BJ (cell line): ENCODE measurements around the gene SPECC1L. TPM values are rescaled to one million over a fixed set of nuclear protein-coding genes. Genes with fewer than 3 reads are reported as not detected.
A peak's percentile ranks its signal among the peaks of the same experiment; 100 is the strongest.

Source experiments
- CTCF ChIA-PET: fragments of 350-600 bp; formaldehyde crosslinking; extraction: SDS; loops from one replicate; lab custom pipeline; 2021; ENCODE audit warnings: antibody characterized with exemption, inconsistent platforms; lab: Yijun Ruan, JAX
- POLR2A ChIA-PET: fragments of 300-600 bp; sonication (Branson Sonifier 250); formaldehyde crosslinking; extraction: SDS; loops from one replicate; lab custom pipeline; 2021; ENCODE audit warnings: antibody characterized with exemption; lab: Charles Lee
- DNase-seq: peaks from one replicate; pipeline ENCODE4 v3.0.0-alpha.2; 2011; ENCODE audit warnings: low read depth
- H3K27me3 ChIP-seq: 2 replicates; pipeline ENCODE4 v1.6.0; 2011; ENCODE audit warnings: low read length; ENCODE audit not compliant: control insufficient read depth, insufficient read depth
- H3K36me3 ChIP-seq: 2 replicates; pipeline ENCODE4 v1.5.1; 2011; ENCODE audit warnings: low read length; ENCODE audit not compliant: control insufficient read depth, insufficient read depth
- H3K4me3 ChIP-seq: 2 replicates; pipeline ENCODE4 v1.5.1; 2011; ENCODE audit warnings: low read depth, mild to moderate bottlenecking, control low read depth, low read length
- CTCF ChIP-seq: IDR thresholded peaks from 2 replicates; pipeline ENCODE4 v1.5.1; 2011; ENCODE audit warnings: low read depth, mild to moderate bottlenecking, control low read depth, inconsistent platforms, low read length, moderate library complexity; ENCODE audit not compliant: insufficient read depth
- polyA plus RNA-seq: library from polyadenylated mRNA; depleted of rRNA; stranded (reverse); fragments of >200 nt; gene quantifications from 2 replicates; pipeline ENCODE4 v1.2.3, GENCODE V29; 2011

Gene SPECC1L
- polyA plus RNA-seq, 1 experiment: 35.1 TPM

- Histone ChIP-seq H3K4me3 (no peak overlapping the region), H3K27me3 (no peaks in the 10 kb centered on the region), H3K36me3 (peaks cover 8% of the 10 kb centered on the region)
- TF ChIP-seq CTCF: no peak
- CTCF ChIA-PET: interaction anchor here (0.7 to 0.8 kb wide), 2 partner anchors 11 to 195 kb away, joined by 3 read pairs; no protein-coding TSS in a partner anchor
- POLR2A ChIA-PET: no interaction called here
- DNase-seq: no peak
Measured at GRCh38 chr22:24330636-24331035, 60.0 kb downstream of the SPECC1L start.

- H3K27me3 ChIP-seq: no peaks in the 10 kb centered on the region
- no peak for DNase-seq
- no peak for TF ChIP-seq CTCF
- POLR2A ChIA-PET: no interaction called here
- CTCF ChIA-PET: interaction anchor here (0.6 to 1.1 kb wide), 3 partner anchors 76 to 171 kb away, joined by 3 to 6 read pairs (median 5); no protein-coding TSS in a partner anchor
- peaks cover 8% of the 10 kb centered on the region for H3K36me3 ChIP-seq
- no peak overlapping the region for H3K4me3 ChIP-seq
Measured at GRCh38 chr22:24331468-24332440, 61.1 kb downstream of the SPECC1L start.

GRCh38 chr22:24333301-24333700 is 62.7 kb downstream of the SPECC1L start:
- peak; percentile 43 for DNase-seq
- TF ChIP-seq CTCF: no peak
- Histone ChIP-seq H3K27me3 (no peaks in the 10 kb centered on the region), H3K36me3 (peaks cover 10% of the 10 kb centered on the region), H3K4me3 (no peak overlapping the region)
- CTCF ChIA-PET: interaction anchor here (0.9 kb wide), 1 partner anchor 20 kb away, joined by 3 read pairs; no protein-coding TSS in a partner anchor
- POLR2A ChIA-PET: no interaction called here

- CTCF ChIA-PET: no interaction called here
- TF ChIP-seq CTCF: no peak
- H3K36me3 ChIP-seq: peaks cover 8% of the 10 kb centered on the region
- no peaks in the 10 kb centered on the region for H3K27me3 ChIP-seq
- POLR2A ChIA-PET: no interaction called here
- no peak for DNase-seq
- H3K4me3 ChIP-seq: no peak overlapping the region
Measured at GRCh38 chr22:24335496-24335895, 64.9 kb downstream of the SPECC1L start.

- TF ChIP-seq CTCF: no peak
- Histone ChIP-seq H3K27me3 (no peaks in the 10 kb centered on the region), H3K4me3 (no peak overlapping the region), H3K36me3 (peaks cover 9% of the 10 kb centered on the region)
- CTCF ChIA-PET: no interaction called here
- POLR2A ChIA-PET: no interaction called here
- DNase-seq: no peak
Measured at GRCh38 chr22:24337894-24338645, 67.4 kb downstream of the SPECC1L start.
